Embryonic facial prominence (tissue), 1 donor: Measurements from ENCODE around the gene SDCCAG8.

ENCODE experiments used
- DNase-seq: peaks from one replicate; pipeline ENCODE4 v3.0.0-alpha.2; 2016; ENCODE audit errors: extremely low spot score

The SDCCAG8 gene

DNA sequence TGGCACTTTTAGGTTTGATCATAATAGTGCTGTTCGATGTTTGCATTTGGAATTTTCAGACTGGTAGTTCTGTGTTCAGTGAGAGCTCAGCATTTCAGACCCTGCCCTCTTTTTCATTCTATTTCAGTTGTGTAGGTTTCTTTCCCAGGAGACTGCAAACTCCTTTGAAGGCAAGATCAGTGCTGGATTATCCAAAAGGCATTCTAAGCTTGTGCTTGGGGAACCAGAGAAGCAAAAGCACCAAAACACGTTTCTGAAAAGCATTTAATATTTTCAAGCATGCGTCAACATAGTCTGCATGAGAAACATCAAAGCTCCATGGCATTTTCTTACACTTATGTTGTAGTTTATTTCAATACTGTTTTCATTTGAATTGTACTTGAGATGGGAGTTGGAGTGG, 292.1 kb downstream of the SDCCAG8 start:
- no peak for DNase-seq

- no peak for DNase-seq
Observed at GRCh38 chr1:243548516-243548915, 292.7 kb downstream of the SDCCAG8 start.

- no peak for DNase-seq
Observed at GRCh38 chr1:243549108-243549507, 293.3 kb downstream of the SDCCAG8 start.
